Memory B cell (primary cell): ENCODE results near the gene NTPCR.
"Not testable (repeated sequence)": the region's sequence is repeated elsewhere in the genome, so short reads cannot be mapped to it uniquely, and the experiment has no call there.

Source experiments
- ATAC-seq: fragments of 150-1000 bp; cut with Tn5 transposase; 2 replicates; pipeline ENCODE4 v1.10.0; 2021; ENCODE audit warnings: low read depth, mild to moderate bottlenecking, moderate library complexity
- DNase-seq, 2 donors: peaks; one replicate each; pipeline ENCODE4 v3.0.0; 2022; ENCODE audit warnings: low spot score in 2 of 2
- H3K27ac Mint-ChIP-seq: one replicate; pipeline ENCODE4 v1.8.0; 2022; ENCODE audit warnings: mild to moderate bottlenecking, moderate library complexity, mixed read lengths
- H3K27me3 Mint-ChIP-seq: one replicate; pipeline ENCODE4 v1.8.0; 2022; ENCODE audit warnings: mixed read lengths
- H3K36me3 Mint-ChIP-seq: one replicate; pipeline ENCODE4 v1.8.0; 2022; ENCODE audit warnings: mild to moderate bottlenecking, mixed read lengths
- H3K4me1 Mint-ChIP-seq: one replicate; pipeline ENCODE4 v1.8.0; 2022; ENCODE audit warnings: mixed read lengths
- H3K4me3 Mint-ChIP-seq: one replicate; pipeline ENCODE4 v1.8.0; 2022; ENCODE audit warnings: mild to moderate bottlenecking, moderate library complexity, mixed read lengths
- H3K9me3 Mint-ChIP-seq: one replicate; pipeline ENCODE4 v1.8.0; 2022; ENCODE audit warnings: mixed read lengths

The NTPCR gene

DNA sequence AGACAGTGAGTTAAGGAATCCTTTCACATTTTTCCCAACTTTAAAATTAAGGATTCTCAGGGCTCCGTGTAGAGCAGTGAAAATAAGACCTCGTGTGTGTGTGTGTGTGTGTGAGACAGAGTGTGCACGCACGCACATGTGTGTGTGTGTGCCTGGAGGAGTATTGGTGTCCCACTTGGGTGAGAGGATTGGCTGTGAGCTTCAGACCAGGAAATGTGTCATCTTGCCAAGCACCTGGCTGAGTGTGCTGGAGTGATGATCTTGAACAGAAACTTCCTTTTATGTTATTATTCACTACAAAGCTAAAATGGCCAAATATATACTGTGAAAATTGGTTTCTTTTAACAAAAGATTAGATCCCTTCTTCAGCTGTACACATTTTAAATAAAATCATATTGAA, 35.2 kb upstream of the NTPCR start:
- H3K27me3 Mint-ChIP-seq: peaks cover 6% of the 10 kb centered on the region
- DNase-seq (no peak), ATAC-seq (no peak)
- no peak overlapping the region for H3K4me3 Mint-ChIP-seq
- H3K9me3 Mint-ChIP-seq: no peaks in the 10 kb centered on the region
- H3K4me1 Mint-ChIP-seq: no peaks in the 10 kb centered on the region
- H3K27ac Mint-ChIP-seq: no peak overlapping the region
- no peaks in the 10 kb centered on the region for H3K36me3 Mint-ChIP-seq

DNA sequence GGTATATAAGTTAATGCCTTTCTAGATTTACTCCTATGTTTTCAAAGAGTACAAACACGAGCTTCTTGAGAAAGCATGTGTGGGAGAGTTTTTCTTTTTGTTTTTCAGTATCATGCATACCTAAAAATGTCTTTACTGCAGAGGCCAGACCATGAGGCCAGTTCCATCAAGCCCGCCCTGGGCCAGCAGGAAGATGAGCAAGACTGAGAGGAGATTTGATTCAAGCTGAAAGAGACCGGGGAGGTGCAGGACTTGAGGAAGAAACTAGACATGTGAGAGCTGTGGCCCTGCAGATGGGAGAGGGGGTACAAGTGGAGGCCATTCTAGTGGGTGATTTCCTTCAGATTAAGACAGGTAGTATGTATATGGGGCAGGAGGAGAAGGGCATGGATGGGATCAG, 33.4 kb upstream of the NTPCR start:
- Mint-ChIP-seq H3K36me3 (no peaks in the 10 kb centered on the region), H3K27ac (no peak overlapping the region), H3K9me3 (no peaks in the 10 kb centered on the region), H3K27me3 (peaks cover 6% of the 10 kb centered on the region), H3K4me3 (no peak overlapping the region), H3K4me1 (no peaks in the 10 kb centered on the region)
- ATAC-seq (no peak), DNase-seq (no peak)

DNA sequence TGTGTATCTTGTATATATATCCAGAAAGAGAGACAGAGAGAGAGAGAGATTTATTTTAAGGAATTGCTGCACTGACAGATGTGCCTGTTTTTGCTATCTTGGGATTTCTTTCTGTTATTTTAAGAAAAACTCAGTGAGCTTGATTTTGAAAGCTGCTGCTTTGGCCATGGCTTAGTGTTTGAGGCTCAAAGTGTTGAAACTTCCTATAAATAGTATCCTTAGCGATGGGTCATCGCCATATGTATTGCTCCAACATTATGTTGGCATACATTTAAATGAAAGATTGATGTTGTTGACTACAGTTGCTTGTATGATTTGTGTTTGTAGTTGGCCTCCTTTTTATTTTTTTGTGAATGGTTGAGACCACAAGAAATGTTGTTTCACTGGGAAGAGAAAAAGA, 29.0 kb upstream of the NTPCR start:
- Mint-ChIP-seq H3K9me3 (no peaks in the 10 kb centered on the region), H3K4me3 (no peak overlapping the region), H3K27me3 (peaks cover 4% of the 10 kb centered on the region), H3K36me3 (no peaks in the 10 kb centered on the region), H3K27ac (no peak overlapping the region), H3K4me1 (no peaks in the 10 kb centered on the region)
- ATAC-seq (no peak), DNase-seq (no peak)

DNA sequence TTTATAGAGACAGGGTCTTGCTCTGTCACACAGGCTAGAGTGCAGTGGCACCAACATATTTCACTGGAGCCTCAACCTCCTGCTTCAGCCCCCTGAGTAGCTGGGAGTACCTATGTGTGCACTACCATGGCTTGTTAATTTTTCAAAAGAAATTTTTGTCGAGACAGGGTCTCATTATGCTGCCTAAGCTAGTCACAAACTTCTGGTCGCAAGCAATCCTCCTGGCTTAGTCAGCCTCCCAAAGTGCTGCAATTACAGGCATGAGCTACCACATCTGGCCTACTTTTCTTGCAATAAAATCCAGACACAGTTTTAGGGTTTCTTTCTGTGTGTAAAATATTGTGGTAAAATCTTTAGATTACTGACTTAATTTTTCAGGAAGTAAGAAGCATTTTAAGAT, 27.9 kb upstream of the NTPCR start:
- Mint-ChIP-seq H3K27me3 (peaks cover 4% of the 10 kb centered on the region), H3K9me3 (no peaks in the 10 kb centered on the region), H3K36me3 (no peaks in the 10 kb centered on the region), H3K4me1 (no peaks in the 10 kb centered on the region), H3K27ac (no peak overlapping the region), H3K4me3 (no peak overlapping the region)
- no peak for ATAC-seq
- DNase-seq: no peak

DNA sequence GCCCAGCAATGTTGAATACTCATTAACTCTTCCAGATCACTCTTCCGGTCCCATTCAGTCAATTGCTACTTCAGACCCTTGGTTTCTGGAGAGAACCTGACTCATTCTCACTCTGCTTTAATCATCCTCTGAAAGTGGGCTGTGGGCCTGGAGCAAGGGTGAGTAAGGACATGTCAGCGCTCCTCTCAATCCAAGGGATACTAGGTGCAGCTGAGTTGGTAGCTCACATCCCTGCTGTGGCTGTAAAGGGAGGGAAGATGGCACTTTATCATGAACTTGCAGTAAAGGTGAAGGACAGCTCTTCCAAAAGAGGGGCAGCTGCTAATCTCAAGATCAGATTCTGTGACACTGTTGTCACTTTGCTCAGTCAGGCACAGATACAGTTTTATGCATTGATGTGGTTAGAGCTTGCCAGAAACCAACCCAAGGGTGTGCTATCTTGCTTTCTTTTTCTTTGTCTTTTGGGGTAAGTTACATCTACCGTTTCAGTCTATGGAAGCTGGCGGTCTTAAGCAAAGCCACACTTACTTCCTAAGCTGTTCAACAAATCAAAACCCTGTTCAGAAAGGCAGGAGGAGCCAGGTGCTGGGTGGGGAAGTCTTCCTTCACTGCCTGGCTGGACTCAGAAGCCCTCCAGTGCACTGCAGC, 26.5 kb upstream of the NTPCR start:
- DNase-seq (no peak), ATAC-seq (no peak)
- no peak overlapping the region for H3K4me3 Mint-ChIP-seq
- H3K9me3 Mint-ChIP-seq: no peaks in the 10 kb centered on the region
- H3K27ac Mint-ChIP-seq: no peak overlapping the region
- no peaks in the 10 kb centered on the region for H3K36me3 Mint-ChIP-seq
- H3K27me3 Mint-ChIP-seq: peaks cover 4% of the 10 kb centered on the region
- H3K4me1 Mint-ChIP-seq: no peaks in the 10 kb centered on the region

DNA sequence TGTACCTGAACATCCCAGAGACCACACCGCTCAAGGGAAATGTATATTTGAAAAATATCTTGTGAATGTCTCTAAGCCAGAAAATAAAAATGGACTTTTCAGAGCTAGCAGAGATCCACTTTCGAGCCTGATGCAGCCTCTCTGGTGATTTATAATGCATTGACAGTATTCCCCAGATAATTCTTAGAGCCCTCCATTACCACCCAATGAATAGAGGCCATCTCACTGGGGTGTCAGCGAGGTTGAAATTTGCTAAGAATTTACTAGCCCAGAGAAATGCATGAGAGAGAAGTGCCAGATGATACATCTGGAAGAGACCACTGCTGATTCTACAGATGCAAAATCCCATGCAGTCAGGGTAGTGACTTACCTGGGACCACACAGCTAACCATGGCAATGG, 25.5 kb upstream of the NTPCR start:
- DNase-seq (no peak), ATAC-seq (no peak)
- no peaks in the 10 kb centered on the region for H3K4me1 Mint-ChIP-seq
- H3K4me3 Mint-ChIP-seq: no peak overlapping the region
- H3K9me3 Mint-ChIP-seq: no peaks in the 10 kb centered on the region
- no peak overlapping the region for H3K27ac Mint-ChIP-seq
- H3K27me3 Mint-ChIP-seq: peaks cover 4% of the 10 kb centered on the region
- H3K36me3 Mint-ChIP-seq: no peaks in the 10 kb centered on the region

DNA sequence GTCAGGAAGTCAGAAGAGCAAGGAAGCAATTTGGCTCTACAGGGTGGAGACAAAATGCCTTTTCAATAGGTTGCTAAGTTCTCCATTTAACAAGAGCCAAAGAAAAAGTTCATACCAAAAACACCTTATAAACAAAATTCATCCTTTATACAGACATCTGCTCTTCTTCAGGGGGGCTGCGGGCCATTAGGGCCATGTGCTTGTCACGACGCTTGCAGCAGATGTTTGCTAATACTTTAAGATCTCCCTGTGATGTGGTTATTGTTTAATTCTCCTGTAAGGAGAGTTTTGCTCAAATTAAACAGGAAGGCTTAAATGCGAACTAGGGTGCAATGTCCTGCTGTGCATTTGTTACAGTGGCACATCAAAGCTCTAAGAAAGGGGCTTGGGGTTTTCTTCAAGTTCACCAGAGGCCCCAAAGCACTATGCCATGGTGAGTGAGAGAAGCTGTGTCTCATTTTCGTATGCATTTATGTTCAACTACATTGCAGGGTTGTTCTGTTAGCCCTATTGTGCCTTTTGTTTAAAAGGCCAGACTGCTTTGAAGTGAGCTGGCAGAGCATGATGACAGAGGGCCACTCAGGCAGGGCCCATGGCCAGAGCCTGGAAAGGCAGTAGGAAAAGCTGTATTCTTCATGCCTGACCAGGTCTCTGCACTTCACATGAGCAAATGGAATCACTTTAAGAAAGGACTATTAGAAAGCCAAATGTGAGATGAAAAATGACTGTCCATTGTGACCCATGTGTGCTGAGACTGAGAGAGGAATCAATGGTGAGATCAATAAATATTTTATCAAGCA, 24.8 kb upstream of the NTPCR start:
- H3K4me3 Mint-ChIP-seq: no peak overlapping the region
- peaks cover 4% of the 10 kb centered on the region for H3K27me3 Mint-ChIP-seq
- ATAC-seq (no peak), DNase-seq (no peak)
- no peaks in the 10 kb centered on the region for H3K36me3 Mint-ChIP-seq
- H3K4me1 Mint-ChIP-seq: no peaks in the 10 kb centered on the region
- H3K9me3 Mint-ChIP-seq: no peaks in the 10 kb centered on the region
- no peak overlapping the region for H3K27ac Mint-ChIP-seq

DNA sequence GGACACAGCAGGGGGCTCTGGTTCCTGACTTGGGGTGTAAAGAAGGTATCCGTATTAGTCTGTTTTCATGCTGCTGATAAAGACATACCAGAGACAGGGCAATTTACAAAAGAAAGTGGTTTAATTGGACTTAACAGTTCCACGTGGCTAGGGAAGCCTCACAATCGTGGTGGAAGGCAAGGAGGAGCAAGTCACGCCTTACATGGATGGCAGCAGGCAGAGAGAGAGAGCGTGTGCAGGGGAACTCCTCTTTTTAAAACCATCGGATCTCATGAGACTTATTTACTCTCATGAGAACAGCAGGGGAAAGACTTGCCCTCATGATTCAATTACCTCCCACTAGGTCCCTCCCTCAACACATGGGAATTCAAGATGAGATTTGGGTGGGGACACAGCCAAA, 23.2 kb upstream of the NTPCR start:
- H3K27ac Mint-ChIP-seq, H3K9me3 Mint-ChIP-seq, ATAC-seq, DNase-seq, H3K27me3 Mint-ChIP-seq, H3K4me1 Mint-ChIP-seq, H3K4me3 Mint-ChIP-seq, H3K36me3 Mint-ChIP-seq: not testable (repeated sequence)

DNA sequence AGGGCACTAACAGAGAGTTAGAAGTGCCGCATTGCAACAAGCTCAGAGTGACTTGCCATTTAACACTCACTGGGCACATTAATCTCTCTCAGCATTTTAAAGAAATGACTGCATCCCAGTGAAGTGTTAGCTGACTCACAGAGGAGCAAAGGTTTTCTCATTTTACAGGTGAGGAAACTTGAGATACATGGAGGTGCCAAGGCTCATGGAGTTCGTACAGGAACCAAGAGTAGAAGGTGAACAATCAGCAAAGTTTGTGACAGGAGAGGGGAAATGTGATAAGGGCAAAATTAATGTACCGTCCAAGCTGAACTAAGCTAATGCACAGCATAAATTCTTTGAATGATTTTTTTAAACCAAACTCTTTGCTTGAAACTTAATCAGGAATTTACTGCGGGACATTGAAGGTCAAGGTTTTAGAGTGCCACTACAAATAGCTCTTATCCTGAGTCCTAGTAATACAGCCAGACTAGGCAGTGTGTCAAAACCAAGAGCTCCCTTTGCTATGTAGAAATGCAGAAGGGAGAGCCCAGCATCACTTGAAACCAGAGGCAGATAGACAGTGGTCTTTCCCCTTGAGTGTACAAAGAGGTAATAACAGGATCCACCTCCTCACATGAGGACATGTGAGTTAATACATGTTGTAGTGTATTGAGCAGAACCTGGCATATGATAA, 22.4 kb upstream of the NTPCR start:
- DNase-seq (no peak), ATAC-seq (no peak)
- Mint-ChIP-seq H3K4me1 (no peaks in the 10 kb centered on the region), H3K36me3 (no peaks in the 10 kb centered on the region), H3K27me3 (peaks cover 7% of the 10 kb centered on the region), H3K4me3 (no peak overlapping the region), H3K27ac (no peak overlapping the region), H3K9me3 (no peaks in the 10 kb centered on the region)

DNA sequence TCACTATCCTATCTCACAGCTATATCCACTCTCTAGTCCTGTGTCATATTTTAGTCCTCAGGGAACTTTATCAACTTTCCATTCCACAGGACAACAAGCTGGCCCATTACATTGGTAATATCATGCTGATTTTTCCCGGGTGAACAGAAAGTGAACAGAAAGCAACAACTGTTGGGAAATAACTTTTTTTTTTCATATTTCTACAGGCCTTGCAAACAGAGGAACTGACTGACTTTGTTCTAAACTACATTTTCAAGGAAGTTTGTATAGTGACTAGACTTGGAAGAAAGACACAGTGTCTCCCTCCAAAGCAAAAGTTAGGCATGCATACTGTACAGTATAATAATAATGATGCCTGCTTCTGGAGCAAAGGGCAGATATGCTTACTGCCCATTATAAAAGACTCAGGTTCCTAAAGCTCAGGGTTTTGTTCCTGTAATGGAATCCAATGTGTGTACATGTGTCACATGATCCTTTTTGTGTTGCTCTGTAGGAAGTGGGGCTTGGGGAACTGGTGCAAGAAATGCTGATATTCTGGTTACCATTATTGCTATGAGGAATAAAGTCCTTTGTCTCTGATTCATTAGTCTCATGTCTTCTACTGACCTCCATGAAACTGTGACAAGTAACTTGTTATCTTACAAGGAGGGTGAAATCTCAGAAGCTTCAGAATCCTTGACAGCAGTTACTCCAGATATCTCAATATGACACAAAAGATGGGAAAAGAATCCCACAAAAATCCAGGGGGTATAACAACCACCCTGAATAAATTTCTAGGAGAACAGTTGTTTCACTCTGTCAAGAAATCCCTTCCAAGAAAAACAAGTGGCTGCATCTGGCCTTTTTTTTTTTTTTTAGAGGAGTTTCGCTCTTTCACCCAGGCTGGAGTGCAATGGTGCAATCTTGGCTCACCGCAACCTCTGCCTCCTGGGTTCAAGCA, 17.7 kb upstream of the NTPCR start:
- Mint-ChIP-seq H3K4me1 (no peaks in the 10 kb centered on the region), H3K4me3 (no peak overlapping the region), H3K27ac (no peak overlapping the region), H3K27me3 (peaks cover 8% of the 10 kb centered on the region), H3K9me3 (no peaks in the 10 kb centered on the region), H3K36me3 (no peaks in the 10 kb centered on the region)
- DNase-seq (no peak), ATAC-seq (no peak)

DNA sequence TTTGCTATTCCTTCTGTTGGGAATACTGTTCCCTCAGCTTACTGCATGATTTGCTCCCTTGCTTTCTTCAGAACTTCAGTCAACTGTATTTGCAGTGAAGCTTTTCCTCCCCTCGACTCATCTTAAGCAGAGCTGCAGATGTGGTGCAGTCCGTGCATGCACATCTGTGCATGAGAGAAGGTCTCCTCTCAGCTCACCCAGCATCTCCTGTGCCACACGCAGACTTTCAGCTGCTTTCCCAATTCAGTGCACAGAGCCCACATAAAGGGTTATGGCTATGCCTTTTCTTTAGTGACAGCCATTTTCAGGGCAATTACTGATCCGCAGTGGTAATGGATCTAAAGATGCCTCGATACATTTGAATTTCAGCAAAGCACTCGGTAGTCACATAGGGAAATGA, 13.5 kb upstream of the NTPCR start:
- ATAC-seq: no peak
- Mint-ChIP-seq H3K27ac (no peak overlapping the region), H3K36me3 (no peaks in the 10 kb centered on the region), H3K4me1 (no peaks in the 10 kb centered on the region), H3K9me3 (peaks cover 4% of the 10 kb centered on the region), H3K4me3 (no peak overlapping the region), H3K27me3 (peaks cover 18% of the 10 kb centered on the region)
- DNase-seq: no peak

DNA sequence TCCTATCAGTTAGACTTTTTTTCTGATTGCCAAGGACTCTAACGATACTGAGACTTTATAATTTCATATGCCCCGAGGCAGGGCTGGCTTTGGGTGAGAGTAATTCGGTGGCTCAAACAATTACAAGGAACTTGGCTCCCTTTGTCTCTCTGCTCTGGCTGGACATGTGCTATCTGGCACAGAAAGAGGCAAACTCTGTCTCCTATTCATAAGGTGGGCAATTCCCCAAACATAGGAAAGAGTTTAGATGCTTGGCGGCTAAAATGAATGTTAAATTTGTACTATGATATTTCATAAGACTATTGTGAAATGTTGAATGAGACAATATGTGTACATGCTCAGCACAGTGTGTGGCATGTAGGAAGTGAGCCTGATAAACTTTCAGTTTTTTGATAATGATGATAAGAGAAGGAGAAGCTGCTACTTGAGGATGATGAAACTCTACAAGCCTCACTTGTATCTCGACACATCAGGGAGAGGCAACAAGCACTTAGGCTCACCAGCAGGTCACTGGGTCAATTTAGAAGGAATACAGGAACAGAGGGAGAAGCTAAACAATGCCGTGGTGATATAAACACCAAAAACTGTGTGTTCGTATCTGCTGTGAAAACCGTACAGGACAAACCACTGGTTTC, 12.6 kb upstream of the NTPCR start:
- no peak for ATAC-seq
- H3K4me1 Mint-ChIP-seq: no peaks in the 10 kb centered on the region
- H3K4me3 Mint-ChIP-seq: no peak overlapping the region
- no peak for DNase-seq
- H3K9me3 Mint-ChIP-seq: peaks cover 4% of the 10 kb centered on the region
- H3K27ac Mint-ChIP-seq: no peak overlapping the region
- H3K36me3 Mint-ChIP-seq: no peaks in the 10 kb centered on the region
- H3K27me3 Mint-ChIP-seq: peaks cover 18% of the 10 kb centered on the region

DNA sequence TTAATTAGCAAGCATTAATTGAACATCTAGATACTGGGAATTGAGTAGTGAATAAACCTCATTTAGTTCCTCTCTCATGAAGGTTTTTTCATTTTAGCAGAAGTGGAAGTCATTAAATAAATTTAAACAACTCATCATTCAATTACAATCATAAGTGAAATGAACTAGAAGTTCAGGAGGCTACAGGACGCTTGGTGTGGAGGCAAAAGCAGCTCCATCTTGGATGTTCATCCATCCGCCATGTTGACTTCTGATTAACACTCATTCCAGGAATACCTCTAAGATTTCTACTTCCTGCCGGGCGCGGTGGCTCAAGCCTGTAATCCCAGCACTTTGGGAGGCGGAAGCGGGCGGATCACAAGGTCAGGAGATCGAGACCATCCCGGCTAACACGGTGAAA, 11.5 kb upstream of the NTPCR start:
- H3K4me3 Mint-ChIP-seq: no peak overlapping the region
- no peak for ATAC-seq
- H3K9me3 Mint-ChIP-seq: peaks cover 4% of the 10 kb centered on the region
- no peak for DNase-seq
- H3K36me3 Mint-ChIP-seq: no peaks in the 10 kb centered on the region
- no peak overlapping the region for H3K27ac Mint-ChIP-seq
- peaks cover 18% of the 10 kb centered on the region for H3K27me3 Mint-ChIP-seq
- no peaks in the 10 kb centered on the region for H3K4me1 Mint-ChIP-seq
